ENCODE data around the gene ECE2.

The ECE2 gene

DNA sequence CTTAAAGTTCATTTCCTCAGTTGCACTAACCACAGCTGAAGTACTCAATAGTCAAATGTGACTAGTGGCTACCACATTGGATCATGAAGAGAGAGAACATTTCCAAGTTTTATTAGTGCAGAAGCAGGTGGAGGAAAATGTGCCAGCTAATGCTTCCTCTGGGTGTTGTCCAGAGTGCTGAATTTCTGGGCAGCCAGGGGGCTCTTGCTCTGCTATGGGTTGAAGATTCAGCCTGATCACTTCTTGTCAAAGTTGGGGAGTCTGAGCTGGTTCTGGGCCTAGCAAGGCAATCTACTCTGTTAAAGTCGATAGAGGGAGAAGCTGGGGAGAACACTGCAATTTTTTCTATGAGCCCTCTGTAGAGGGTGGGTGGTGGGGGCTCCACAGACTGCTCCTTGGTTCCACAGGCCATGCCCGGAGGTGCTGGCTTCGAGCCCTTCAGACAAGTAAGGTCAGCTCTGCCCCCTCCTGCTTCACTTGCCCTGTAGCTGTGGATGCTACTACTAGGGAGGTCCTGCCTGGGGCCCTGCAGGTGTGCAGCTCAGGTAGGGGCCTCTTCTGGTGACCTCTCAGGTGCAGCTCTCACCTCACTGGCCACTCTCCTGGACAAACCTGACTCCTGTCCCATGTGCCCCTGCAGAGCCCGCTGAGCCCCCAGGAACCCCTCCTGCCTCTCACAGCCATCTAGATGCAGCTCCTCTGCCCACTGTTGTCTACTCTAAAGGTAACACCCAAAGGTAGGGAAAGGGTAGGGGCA lies 35.3 kb upstream of the ECE2 start:
- DNase-seq (ENCODE audit: low read depth in 2 of 2) = no peak

DNA sequence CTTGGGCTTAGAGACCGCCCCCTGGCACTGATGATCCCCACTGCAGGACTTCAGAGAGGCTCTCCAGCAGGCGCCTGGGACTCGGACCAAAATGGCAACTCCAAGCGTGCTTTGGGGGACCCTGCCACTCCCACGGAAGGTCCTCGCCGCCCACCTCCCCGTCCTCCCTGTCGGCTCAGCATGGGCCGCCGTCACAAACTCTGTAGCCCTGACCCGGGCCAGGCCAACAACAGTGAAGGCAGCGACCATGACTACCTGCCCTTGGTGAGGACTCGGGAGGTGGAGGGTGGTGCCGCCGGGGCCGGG lies 34.7 kb upstream of the ECE2 start:
- DNase-seq (ENCODE audit: low read depth in 2 of 2) = no peak

DNA sequence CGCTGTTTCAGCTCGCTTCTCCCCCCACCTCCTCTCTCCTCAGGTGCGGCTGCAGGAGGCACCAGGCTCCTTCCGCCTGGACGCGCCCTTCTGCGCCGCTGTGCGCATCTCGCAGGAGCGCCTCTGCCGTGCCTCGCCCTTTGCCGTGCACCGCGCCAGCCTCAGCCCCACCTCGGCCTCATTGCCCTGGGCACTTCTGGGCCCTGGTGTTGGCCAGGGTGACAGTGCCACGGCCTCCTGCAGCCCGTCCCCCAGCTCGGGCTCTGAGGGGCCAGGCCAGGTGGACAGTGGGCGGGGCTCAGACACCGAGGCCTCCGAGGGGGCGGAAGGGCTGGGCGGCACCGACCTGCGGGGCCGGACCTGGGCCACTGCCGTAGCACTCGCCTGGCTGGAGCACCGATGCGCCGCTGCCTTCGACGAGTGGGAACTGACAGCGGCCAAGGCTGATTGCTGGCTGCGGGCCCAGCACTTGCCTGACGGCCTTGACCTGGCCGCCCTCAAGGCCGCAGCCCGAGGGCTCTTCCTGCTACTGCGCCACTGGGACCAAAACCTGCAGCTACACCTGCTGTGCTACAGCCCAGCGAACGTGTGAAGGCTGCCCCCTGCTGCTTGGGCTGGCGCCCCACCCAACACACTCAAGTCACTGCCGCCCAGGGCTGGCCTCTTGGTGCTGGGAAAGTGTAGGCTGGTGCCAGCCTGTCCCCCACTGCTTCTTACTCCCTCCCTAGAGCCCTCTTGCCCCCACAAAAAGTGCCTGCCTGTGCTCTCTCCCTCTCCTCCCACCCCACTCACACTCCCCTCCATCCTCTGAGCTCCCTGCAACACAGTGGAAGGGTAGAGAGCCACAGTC lies 34.1 kb upstream of the ECE2 start:
- no peak for DNase-seq (ENCODE audit: low read depth in 2 of 2)

DNA sequence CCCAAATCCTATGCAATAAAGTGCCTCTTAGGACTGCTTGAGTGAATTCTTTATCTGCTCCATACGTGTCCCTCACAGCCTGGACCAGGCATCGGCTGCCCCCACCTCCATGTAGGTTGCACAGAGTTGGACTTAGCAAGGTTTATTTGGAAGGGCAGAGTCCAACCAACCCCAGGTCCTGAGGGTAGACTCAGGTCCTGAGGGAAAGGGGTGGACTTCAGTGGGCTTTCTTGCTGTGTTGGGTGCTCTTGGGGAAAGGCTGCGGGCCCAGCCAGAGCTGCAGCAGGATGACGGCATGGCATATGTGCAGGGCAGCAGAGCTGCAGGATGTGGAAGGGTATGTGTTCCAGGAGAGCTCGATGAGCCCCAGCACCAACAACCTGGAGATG lies 33.5 kb upstream of the ECE2 start:
- DNase-seq (ENCODE audit: low read depth in 2 of 2) = no peak

DNA sequence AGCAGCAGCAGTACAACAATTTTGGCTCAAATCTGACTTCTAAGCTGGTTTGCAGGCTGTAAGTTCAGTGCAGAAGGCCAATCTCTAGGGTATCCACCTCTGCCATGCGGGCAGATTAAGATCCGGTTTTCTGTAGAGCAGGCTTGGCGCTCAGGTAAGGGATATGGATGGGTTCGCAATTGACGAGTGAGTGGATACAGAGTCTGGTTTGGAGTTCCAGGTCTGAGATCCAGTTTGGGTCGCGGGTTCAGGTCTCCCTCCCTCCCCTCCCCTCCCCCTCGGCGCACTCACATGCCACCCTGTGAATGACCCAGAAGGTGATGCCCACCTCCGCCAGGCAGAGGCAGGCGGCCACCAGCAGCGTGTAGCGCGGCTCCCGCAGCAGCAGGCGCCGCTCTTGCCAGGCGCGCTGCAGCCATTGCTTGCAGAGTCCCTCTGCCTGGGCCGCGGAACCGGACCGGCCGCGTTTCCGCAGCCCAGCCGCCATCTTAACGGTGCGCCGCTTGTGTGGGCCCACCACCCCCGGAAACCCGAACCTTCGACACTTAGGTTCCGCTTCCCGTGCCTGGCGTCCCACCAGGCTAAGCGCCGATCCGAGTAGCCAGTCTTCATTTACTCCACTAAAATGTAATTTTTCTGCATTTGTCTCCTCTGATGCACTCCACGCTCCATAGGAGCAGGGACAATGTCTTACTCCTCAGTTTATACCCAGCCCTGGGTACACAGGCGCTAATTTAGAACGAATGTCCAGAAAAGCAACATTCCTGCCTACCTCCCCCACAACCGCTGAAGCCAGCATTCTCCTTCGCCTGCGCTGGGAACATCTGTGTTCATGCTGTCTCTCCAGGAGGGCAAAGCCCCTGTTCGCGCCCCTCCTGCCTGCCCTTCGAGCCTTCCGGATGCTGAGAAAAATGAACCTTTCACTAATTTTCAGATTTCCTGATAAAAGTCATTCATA lies 27.1 kb upstream of the ECE2 start, which contains the start of gene ALG3:
Gene ALG3 (minus strand): TSS at position 509 of the 958 bp plus-strand sequence. CDS start 22 bp downstream, at position 487.
- DNase-seq (ENCODE audit: low read depth in 2 of 2) = peak; percentile 76 to 83

DNA sequence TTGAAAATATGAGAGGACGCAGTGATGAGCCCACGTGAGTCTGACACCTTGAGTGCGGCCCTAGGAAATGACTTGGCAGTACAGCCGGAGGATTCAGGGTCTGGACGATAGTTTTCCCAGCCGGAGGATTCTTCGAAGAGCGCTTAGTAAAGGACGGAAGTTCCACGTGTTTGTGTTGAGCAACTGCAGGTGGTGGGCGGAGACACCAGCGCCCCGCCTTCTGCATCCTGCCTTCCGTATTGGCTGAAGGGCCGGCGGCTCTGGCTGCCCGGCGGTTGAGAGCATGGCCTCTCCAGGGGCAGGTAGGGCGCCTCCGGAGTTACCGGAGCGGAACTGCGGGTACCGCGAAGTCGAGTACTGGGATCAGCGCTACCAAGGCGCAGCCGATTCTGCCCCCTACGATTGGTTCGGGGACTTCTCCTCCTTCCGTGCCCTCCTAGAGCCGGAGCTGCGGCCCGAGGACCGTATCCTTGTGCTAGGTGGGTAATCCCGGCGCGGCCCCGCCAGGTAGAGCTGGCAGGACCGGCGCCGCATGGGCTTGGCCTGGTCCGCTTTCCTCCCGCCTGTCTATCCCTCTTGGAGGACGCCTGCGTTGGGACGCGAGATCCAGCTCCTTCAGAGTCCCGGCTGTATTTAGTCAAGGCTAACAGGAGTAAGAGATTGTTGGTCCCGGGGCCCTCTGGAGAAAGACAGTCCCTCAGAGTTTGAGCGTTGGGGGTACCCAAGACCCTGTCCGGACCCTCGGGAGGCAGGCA lies 26.2 kb upstream of the ECE2 start, which contains the start of gene EEF1AKMT4:
Gene EEF1AKMT4 (plus strand): TSS at position 261 of the 755 bp plus-strand sequence. CDS start 23 bp downstream, at position 284.
- peak; percentile 96 for DNase-seq (ENCODE audit: low read depth in 2 of 2)

DNA sequence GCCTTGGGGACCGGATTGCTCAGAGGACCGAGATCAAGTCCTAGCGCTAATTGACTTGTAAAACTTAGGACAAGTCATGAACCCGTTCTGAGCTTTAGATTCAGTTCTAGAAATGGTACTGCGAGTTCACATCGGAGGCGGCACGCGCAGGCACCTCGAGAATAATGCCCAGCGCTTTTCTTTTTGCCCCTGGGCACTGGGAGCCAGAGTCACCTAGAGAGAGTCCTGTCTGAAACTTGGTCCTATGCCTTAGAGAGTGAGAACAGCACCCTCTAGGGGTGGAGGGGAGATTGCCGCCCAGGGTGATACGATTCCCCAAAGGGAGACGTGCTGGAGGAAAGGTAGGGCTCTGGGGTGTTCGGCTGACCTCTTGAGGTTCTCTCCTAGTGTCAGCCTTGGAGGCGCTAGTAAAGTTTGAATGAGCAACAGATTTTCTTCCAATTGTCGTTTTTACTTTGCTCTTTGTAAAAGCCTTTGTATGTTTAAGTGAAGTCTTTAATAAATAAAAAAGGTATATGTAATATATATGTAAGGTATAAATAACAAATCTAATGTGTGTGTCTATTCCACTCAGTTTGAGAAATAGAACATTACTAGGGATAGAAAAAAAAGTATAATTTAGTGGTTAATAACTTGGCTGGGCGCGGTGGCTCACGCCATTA lies 25.5 kb upstream of the ECE2 start:
- peak; percentile 83 to 90 for DNase-seq (ENCODE audit: low read depth in 2 of 2)

DNA sequence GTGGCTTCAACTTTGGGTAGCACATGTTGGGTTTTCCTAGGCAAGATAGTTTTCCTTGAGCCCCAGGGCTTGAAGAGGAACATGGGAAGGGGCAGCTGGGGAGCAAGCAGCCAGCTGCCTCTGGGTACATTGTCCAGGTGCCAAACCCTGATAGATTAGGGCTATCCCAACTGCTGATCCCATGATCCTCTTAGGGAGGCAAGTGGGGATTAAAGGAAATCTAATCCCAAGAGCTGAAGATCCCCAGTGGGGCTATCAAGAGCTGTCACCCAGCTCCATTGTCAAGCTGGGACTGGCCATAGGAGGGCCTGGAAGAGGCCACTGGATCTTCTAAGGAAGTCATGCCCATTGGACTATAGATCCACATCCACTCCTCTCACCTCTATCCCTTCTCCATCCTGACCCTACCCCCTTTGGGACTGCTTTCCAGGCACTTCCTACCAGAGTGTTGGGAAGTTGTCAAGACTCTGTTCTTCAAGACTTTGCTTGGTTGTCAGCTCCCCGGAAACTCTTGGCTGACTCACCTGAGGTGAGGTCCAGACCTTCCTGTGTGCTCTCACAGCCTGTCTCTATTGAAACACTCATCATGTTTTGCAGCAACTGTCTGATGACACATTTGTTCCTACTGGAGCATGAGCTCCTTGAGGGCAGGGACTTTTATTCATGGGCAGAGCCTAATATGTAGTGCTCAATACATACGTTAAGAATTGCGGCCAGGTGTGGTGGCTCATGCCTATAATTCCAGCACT lies 20.4 kb upstream of the ECE2 start:
- peak in 1 of 2 donors; percentile 18 for DNase-seq (ENCODE audit: low read depth in 2 of 2)

DNA sequence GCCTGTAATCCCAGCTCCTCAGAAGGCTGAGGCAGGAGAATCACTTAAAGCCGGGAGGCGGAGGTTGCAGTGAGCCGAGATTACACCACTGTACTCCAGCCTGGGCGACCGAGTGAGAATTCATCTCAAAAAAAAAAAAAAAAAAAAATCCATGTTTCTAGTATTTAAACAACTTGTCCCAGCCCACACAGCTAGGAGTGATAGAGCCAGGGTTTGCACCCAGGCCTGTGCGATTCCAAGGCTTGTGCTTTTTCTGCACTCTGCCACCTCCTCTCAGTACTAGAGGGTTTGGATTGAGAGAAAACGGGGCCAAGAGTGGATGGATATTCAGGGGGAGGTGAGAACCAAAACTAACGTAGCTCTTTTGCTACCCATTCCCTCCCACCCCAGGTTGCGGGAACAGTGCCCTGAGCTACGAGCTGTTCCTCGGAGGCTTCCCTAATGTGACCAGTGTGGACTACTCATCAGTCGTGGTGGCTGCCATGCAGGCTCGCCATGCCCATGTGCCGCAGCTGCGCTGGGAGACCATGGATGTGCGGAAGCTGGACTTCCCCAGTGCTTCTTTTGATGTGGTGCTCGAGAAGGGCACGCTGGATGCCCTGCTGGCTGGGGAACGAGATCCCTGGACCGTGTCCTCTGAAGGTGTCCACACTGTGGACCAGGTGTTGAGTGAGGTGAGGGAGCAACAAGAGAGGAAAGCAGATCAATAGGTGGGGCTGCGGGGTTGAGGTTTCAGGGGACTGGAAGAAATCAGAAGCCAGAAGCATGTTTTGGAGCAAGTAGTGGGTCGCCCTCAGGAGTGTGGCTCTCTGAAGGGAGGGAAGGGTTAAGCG lies 18.5 kb upstream of the ECE2 start:
- no peak for DNase-seq (ENCODE audit: low read depth in 2 of 2)

DNA sequence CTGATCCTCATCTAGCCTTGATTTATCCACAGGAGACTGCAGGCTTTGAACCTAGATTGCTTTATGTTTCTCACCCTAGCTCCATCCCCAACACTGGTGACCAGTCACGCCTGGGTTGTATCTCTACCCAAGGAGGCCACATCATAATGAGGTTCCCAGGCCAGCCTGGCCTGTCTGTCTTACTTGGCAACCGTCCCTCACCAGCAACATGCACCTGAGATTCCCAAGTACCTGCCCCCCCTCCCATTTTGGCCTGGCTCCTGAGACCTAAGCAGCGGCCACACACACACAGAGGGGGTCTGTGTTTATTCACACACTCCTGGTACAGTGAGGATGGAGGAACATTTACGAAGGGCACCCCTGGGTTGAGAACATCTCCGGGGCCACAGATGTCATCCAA lies 16.9 kb upstream of the ECE2 start:
- no peak for DNase-seq (ENCODE audit: low read depth in 2 of 2)

DNA sequence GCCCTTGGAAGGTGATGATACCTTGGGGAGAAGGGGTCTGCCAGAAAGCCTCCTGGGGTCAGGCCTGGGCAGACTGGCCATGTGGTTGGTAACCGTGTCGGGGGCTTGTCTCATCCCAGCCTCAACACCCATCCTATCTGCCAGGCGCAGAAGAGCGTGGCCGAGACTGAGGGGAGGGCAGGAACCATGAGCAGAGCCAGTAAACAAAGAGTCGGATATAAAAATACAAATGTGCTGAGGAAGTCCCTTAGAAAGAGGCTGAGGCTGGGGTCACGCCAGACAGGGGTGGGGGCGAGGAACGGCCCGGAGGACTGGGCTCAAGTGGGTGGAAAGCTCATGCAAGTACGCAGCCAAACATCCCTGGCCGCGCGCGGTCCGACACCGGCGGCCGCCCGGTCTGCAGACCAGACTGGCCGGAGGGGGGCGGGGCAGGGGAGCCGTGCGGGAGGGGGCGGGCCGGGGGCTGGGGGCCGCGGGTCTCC lies 16.4 kb upstream of the ECE2 start:
- no peak for DNase-seq (ENCODE audit: low read depth in 2 of 2)

DNA sequence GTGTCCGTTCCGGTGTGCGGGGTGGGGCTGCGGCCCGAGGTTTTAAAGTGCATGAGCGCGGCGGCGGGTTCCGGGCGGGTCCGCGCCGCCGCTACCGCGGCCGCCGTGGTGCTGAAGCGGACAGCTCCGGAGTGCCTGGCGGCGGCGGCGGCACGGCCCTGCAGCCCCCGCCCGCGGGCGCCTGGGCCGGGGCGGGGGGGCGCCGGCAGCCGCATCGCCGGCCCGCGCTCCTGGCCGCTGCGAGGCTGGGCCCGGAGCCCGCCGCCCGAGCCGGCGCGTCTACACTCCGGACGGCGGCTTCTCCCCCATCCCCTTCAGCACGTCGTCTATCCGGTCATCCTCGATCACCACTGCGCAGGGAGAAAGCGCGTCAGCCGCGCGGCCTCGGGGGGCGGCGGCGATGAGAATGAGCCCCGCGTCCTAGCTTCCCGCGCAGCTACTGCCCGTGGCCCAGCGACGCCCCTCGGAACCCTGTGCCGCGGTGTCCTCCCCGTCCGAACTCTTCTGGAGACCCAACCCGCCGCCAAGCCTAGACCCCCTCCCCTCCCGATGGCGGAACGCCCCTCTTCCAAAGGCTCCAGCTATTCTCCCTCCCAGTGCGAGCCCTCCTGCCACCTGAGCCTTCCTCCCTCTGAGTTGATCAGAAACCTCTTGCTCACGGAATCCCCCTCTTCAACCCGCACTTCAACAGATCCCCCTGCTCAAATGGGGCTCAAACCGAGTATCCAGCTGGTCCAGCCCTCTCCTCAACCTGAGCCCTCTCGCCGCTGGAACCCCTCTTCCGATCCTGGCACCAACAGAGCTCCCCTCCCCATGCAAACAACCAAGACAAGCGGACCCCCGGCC lies 15.7 kb upstream of the ECE2 start:
- no peak for DNase-seq (ENCODE audit: low read depth in 2 of 2)

DNA sequence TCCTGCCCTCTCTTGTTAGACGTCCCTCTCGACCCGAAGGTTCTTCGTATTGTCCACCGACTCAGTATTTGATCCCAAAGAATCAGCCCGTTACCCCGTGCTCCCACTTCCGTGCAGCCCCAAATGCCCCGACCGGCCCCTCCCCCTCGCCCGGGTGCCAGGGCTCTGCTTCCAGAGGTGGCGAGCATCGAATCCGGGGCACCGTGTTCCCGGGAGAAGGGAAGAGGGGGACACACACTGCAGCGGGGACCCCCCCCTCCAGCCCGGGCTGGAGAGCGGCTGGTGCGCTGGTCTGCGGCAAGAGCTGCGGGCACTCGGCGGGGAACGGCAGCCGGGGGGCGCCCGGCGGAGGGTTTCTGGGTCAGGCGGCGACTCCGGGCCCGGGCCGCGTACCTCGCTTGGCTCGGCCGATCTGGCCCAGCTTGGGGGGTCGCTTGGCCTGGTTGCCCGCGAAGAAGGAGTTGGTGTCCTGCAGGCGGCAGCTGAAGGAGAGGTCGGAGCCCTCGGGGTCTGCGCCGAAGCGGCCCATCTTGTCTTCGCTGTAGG lies 15.0 kb upstream of the ECE2 start:
- DNase-seq (ENCODE audit: low read depth in 2 of 2) = no peak

DNA sequence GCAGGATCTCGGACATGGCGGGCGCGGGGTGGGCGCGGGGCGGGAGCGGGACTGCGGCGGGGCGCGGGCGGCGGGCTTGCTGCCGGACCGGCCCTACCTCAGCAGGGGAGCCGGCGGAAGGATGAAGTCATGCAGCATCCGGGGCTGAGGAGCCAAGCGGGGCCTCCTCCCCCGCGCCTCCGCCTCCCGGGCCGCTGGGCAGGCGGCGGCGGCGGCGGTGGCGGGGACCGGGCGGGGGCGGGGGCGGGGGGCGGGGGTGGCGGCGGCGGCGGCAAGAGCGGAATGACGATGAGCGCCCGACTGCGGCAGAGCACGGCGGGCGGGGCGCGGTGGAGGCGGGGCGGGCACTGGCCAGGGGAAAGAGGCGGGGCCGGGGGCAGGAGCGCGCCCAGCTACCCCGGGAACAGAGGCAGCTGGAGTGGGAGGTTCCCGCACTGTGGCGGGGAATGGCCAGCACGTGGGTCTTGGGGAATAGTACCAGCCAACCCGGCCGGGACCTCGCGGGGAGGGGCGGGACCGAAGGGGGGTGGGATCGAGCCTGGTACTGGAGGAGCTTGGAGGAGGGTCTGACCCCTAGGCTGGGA lies 14.5 kb upstream of the ECE2 start, which contains the start of gene CAMK2N2:
Gene CAMK2N2 (minus strand): TSS at position 284 of the 584 bp plus-strand sequence. CDS start 268 bp downstream, at position 16.
- DNase-seq (ENCODE audit: low read depth in 2 of 2) = peak in 1 of 2 donors; percentile 28

DNA sequence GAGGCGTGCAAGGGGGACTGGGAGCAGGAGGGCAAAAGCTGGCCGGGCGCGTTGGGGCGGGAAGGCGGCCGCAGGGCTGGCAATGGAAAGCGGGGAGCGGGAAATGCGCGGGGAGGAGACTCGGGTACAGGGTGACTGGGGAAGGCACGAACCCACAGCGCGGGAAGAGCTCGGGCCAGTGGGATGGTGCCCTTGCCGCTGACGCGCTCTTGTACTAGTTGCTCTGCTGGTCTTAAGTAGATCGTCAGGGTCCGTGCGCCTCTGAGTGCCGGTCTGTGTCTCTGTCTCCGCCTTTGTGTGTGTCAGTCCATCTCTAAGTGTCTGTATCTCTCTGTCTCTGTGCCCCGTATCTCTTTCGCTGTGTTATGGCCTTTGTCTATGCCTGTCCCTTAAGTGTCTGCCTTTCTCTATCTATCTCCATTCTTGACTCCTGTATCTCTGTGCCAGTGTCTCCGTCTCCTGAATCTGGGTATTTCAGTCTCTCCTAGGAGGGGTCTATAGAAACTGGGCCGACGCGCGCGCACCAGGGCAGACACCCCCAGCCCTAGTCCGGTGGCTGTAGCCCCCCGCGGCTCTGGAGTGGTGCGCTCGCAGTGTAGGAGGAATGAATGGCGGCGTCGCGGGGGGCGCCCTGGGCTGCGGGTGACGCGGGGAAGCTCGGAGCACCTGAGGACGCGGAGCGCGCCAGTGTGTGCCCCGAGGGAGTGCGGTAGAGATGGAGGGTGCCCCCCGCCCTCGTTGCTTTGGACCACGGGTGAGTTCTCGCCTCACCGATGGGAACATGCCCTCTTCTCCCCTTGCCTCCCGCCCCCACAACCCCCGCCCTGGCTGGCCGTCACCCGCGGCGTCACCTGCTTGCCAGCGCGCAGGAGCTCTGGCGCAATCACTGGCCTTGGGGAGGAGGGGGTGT lies 13.7 kb upstream of the ECE2 start:
- no peak for DNase-seq (ENCODE audit: low read depth in 2 of 2)

DNA sequence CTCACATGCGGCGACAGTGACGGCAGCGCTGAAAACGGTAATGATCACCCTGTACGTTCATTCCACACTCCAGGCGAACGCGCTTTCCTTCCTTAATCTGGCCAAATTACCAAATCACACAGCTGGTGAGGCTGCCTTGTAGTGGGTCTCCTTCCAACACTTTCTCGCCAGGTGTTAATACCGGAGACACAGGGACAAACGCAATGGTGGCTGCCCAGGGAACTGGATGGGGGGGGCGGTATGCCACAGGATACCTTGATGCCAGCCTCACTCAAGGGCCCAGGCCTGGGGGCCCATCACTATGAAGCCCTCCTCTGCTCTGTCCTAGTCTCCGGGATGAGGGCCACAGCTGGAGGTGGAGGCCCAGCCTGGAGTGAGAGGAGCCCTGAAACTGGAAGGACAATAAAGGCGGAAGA lies 13.1 kb upstream of the ECE2 start:
- DNase-seq (ENCODE audit: low read depth in 2 of 2) = no peak

Measured in stimulated activated CD4-positive, alpha-beta T cell treated with anti-CD3 and anti-CD28 coated beads, Interleukin-15, amount 100 ng/mL, for 48 hours (primary cell).